DOHH2 (cell line): Measurements from ENCODE around the gene PRH2.

Experiments
- CTCF ChIP-seq: fragments of 200-600 bp; sonication (generic); IDR thresholded peaks from one replicate; pipeline ENCODE4 v1.5.1; 2014; ENCODE audit warnings: antibody characterized with exemption, mild to moderate bottlenecking, low read depth, low read length; ENCODE audit not compliant: poor library complexity, severe bottlenecking
- EZH2phosphoT487 ChIP-seq: fragments of 200-600 bp; sonication (generic); IDR thresholded peaks from 2 replicates; pipeline ENCODE4 v1.6.1; 2017; ENCODE audit warnings: borderline replicate concordance, mild to moderate bottlenecking, antibody characterized with exemption, low read length, moderate library complexity, mixed read lengths

- TF ChIP-seq CTCF (no peak), EZH2phosphoT487 (no peak)
These were observed at the start of gene PRH2 for GRCh38 chr12:10928746-10929286.
